H1 (cell line): ENCODE measurements around the gene CDKN2B.

Experiments
- CTCF ChIP-seq, 3 experiments: IDR thresholded peaks; 1 replicate in 2 of 3; 2 replicates in 1 of 3; pipeline versions ENCODE4 v1.5.1 to v1.6.1; 2011; ENCODE audit warnings: low read length in 3 of 3, mild to moderate bottlenecking in 3 of 3, inconsistent platforms in 2 of 3, low read depth in 1 of 3, moderate library complexity in 1 of 3; ENCODE audit not compliant: insufficient read depth in 1 of 3; ENCODE audit errors: control extremely low read depth in 1 of 3
- EP300 ChIP-seq, 2 experiments: IDR thresholded peaks; 1 replicate in 1 of 2; 2 replicates in 1 of 2; pipeline ENCODE4 v1.6.1; 2011 to 2012; ENCODE audit warnings: low read depth in 2 of 2, low read length in 2 of 2, mild to moderate bottlenecking in 2 of 2, borderline replicate concordance in 1 of 2, inconsistent platforms in 1 of 2, moderate library complexity in 1 of 2
- JUN ChIP-seq: IDR thresholded peaks from 2 replicates; pipeline ENCODE4 v1.6.1; 2011; ENCODE audit warnings: low read depth, mild to moderate bottlenecking, improper control_type of control experiment, low read length
- PHF8 ChIP-seq: fragments of 200-600 bp; sonication (generic); conservative IDR thresholded peaks from 2 replicates; pipeline ENCODE4 v1.7.1; 2012; ENCODE audit warnings: low read depth, mild to moderate bottlenecking, inconsistent platforms, low read length, moderate library complexity
- POLR2A ChIP-seq, 2 experiments: IDR thresholded peaks; 1 replicate in 1 of 2; 2 replicates in 1 of 2; pipeline ENCODE4 v1.6.1; 2011; ENCODE audit warnings: low read depth in 2 of 2, low read length in 2 of 2, mild to moderate bottlenecking in 2 of 2; ENCODE audit errors: control extremely low read depth in 1 of 2
- RAD21 ChIP-seq, 2 experiments: IDR thresholded peaks in 1 of 2; conservative IDR thresholded peaks in 1 of 2; 2 replicates each; pipeline ENCODE4 v1.6.1; 2011; ENCODE audit warnings: low read depth in 2 of 2, low read length in 2 of 2, improper control_type of control experiment in 1 of 2, inconsistent platforms in 1 of 2, mild to moderate bottlenecking in 1 of 2, moderate library complexity in 1 of 2
- SIN3A ChIP-seq, 2 experiments: IDR thresholded peaks in 1 of 2; conservative IDR thresholded peaks in 1 of 2; 2 replicates each; pipeline ENCODE4 v1.6.1; 2011 to 2012; ENCODE audit warnings: low read length in 2 of 2, improper control_type of control experiment in 1 of 2, low read depth in 1 of 2, mild to moderate bottlenecking in 1 of 2
- TCF12 ChIP-seq: IDR thresholded peaks from 2 replicates; pipeline ENCODE4 v1.6.1; 2011; ENCODE audit warnings: low read depth, mild to moderate bottlenecking, low read length
- ZNF274 ChIP-seq: IDR thresholded peaks from 2 replicates; pipeline ENCODE4 v1.7.0; 2012; ENCODE audit warnings: low read length, borderline replicate concordance; ENCODE audit errors: extremely low read depth

- no peak for TF ChIP-seq POLR2A (IDR thresholded peaks at IDR 0.05; ENCODE audit: control extremely low read depth in 1 of 2, low read depth in 2 of 2, low read length in 2 of 2)
- TF ChIP-seq EP300 (IDR thresholded peaks at IDR 0.05; ENCODE audit: borderline replicate concordance in 1 of 2, low read depth in 2 of 2, low read length in 2 of 2): no peak
- TF ChIP-seq CTCF (IDR thresholded peaks at IDR 0.05; ENCODE audit: control extremely low read depth in 1 of 3, insufficient read depth in 1 of 3, low read depth in 1 of 3, low read length in 3 of 3): no peak
- no peak for TF ChIP-seq ZNF274
- TF ChIP-seq TCF12: no peak
- TF ChIP-seq PHF8: no peak
- TF ChIP-seq SIN3A (conservative IDR thresholded peaks at IDR 0.05 in 1 of 2, IDR thresholded peaks at IDR 0.05 in 1 of 2; ENCODE audit: low read depth in 1 of 2, low read length in 2 of 2): no peak
- no peak for TF ChIP-seq JUN
- no peak for TF ChIP-seq RAD21 (IDR thresholded peaks at IDR 0.05 in 1 of 2, conservative IDR thresholded peaks at IDR 0.05 in 1 of 2; ENCODE audit: low read depth in 2 of 2, low read length in 2 of 2)
Measured at GRCh38 chr9:21972361-21972760, 36.7 kb downstream of the CDKN2B start.
